BJ (cell line): ENCODE data around the gene ZDHHC8. TPM values are rescaled to one million over a fixed set of nuclear protein-coding genes. Genes with fewer than 3 reads are reported as not detected.

Experiments used
- CTCF ChIA-PET: fragments of 350-600 bp; formaldehyde crosslinking; extraction: SDS; loops from one replicate; lab custom pipeline; 2021; ENCODE audit warnings: antibody characterized with exemption, inconsistent platforms; lab: Yijun Ruan, JAX
- POLR2A ChIA-PET: fragments of 300-600 bp; sonication (Branson Sonifier 250); formaldehyde crosslinking; extraction: SDS; loops from one replicate; lab custom pipeline; 2021; ENCODE audit warnings: antibody characterized with exemption; lab: Charles Lee
- DNase-seq: peaks from one replicate; pipeline ENCODE4 v3.0.0-alpha.2; 2011; ENCODE audit warnings: low read depth
- H3K27me3 ChIP-seq: 2 replicates; pipeline ENCODE4 v1.6.0; 2011; ENCODE audit warnings: low read length; ENCODE audit not compliant: control insufficient read depth, insufficient read depth
- H3K36me3 ChIP-seq: 2 replicates; pipeline ENCODE4 v1.5.1; 2011; ENCODE audit warnings: low read length; ENCODE audit not compliant: control insufficient read depth, insufficient read depth
- H3K4me3 ChIP-seq: 2 replicates; pipeline ENCODE4 v1.5.1; 2011; ENCODE audit warnings: low read depth, mild to moderate bottlenecking, control low read depth, low read length
- CTCF ChIP-seq: IDR thresholded peaks from 2 replicates; pipeline ENCODE4 v1.5.1; 2011; ENCODE audit warnings: low read depth, mild to moderate bottlenecking, control low read depth, inconsistent platforms, low read length, moderate library complexity; ENCODE audit not compliant: insufficient read depth
- polyA plus RNA-seq: library from polyadenylated mRNA; depleted of rRNA; stranded (reverse); fragments of >200 nt; gene quantifications from 2 replicates; pipeline ENCODE4 v1.2.3, GENCODE V29; 2011

The ZDHHC8 gene
- polyA plus RNA-seq, 1 experiment = 32.2 TPM

GRCh38 chr22:20141186-20142077 is 9.8 kb downstream of the ZDHHC8 start:
- ChIA-PET POLR2A (no interaction called here), CTCF (interaction anchor here (0.5 kb wide), 1 partner anchor 173 kb away, joined by 3 read pairs; no protein-coding TSS in a partner anchor)
- no peak for TF ChIP-seq CTCF
- peak; percentile 41 for DNase-seq
- peaks cover 18% of the 10 kb centered on the region for H3K36me3 ChIP-seq
- H3K27me3 ChIP-seq = no peaks in the 10 kb centered on the region
- no peak overlapping the region for H3K4me3 ChIP-seq

GRCh38 chr22:20142711-20143621 is 11.4 kb downstream of the ZDHHC8 start:
- ChIA-PET POLR2A (no interaction called here), CTCF (no interaction called here)
- no peak for DNase-seq
- H3K36me3 ChIP-seq = peaks cover 18% of the 10 kb centered on the region
- H3K4me3 ChIP-seq = no peak overlapping the region
- no peak for TF ChIP-seq CTCF
- H3K27me3 ChIP-seq = no peaks in the 10 kb centered on the region

GRCh38 chr22:20143883-20144665 is 12.5 kb downstream of the ZDHHC8 start:
- no peaks in the 10 kb centered on the region for H3K27me3 ChIP-seq
- H3K36me3 ChIP-seq = peaks cover 20% of the 10 kb centered on the region
- ChIA-PET POLR2A (no interaction called here), CTCF (interaction anchor here (1.0 kb wide), 1 partner anchor 13 kb away, joined by 4 read pairs; no protein-coding TSS in a partner anchor)
- TF ChIP-seq CTCF = no peak
- DNase-seq = no peak
- H3K4me3 ChIP-seq = no peak overlapping the region

GRCh38 chr22:20145206-20145831 is 13.7 kb downstream of the ZDHHC8 start:
- no peak for TF ChIP-seq CTCF
- Histone ChIP-seq H3K27me3 (no peaks in the 10 kb centered on the region), H3K36me3 (peaks cover 15% of the 10 kb centered on the region), H3K4me3 (no peak overlapping the region)
- ChIA-PET CTCF (interaction anchor here (1.0 kb wide), 1 partner anchor 12 kb away, joined by 4 read pairs; no protein-coding TSS in a partner anchor), POLR2A (no interaction called here)
- DNase-seq = no peak
